Transverse colon (tissue), 4 donors: ENCODE data around the gene ZNF22.

Experiments used
- CTCF ChIP-seq, 5 experiments: fragments of 200-600 bp in 3 of 5; fragments of 450-650 bp in 2 of 5; sonication (generic) in 3 of 5; IDR thresholded peaks; 1 replicate in 2 of 5; 2 replicates in 3 of 5; pipeline ENCODE4 v1.5.1; 2016 to 2017; ENCODE audit warnings: antibody characterized with exemption in 5 of 5, inconsistent platforms in 3 of 5, mild to moderate bottlenecking in 2 of 5, moderate library complexity in 1 of 5
- EP300 ChIP-seq: sonication (generic); formaldehyde crosslinking; IDR thresholded peaks from one replicate; pipeline ENCODE4 v1.6.1; 2017; ENCODE audit warnings: antibody characterized with exemption, low read depth
- POLR2A ChIP-seq: fragments of 450-650 bp; IDR thresholded peaks from one replicate; pipeline ENCODE4 v1.6.1; 2016; ENCODE audit warnings: antibody characterized with exemption, mild to moderate bottlenecking, moderate library complexity
- POLR2AphosphoS5 ChIP-seq, 3 donors: sonication (generic); formaldehyde crosslinking; IDR thresholded peaks; one replicate each; pipeline ENCODE4 v1.6.1; 2016; ENCODE audit warnings: antibody characterized with exemption in 3 of 3

DNA sequence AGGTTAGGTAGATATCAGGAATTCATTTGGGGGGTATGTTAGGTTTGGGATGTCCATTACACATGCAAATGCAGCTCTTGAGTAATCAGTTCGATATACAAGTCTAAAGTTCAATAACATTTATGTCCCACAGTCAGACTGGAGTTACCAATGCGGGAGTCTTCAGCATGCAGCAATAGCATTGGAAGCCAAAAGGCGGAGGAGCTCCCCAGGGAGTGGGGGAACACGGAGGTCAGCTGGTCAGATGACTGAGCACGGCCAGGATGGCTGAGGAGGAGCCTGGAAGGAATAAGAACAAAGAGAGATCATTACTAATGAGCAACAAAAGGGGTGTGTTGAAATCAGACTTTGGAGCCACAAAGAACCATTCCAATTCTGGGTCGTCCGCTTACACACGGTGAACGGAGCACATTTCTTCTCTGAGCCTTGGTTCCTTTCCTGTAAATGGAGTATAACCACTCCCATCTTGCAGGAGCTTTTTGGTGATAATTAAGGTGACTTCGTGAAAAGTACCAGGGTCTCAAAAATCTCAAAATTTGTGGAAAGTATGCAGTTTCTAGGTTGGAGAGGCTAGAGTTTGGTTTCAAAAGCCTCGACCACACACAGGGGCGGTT lies 478 bp upstream of the ZNF22 start:
- TF ChIP-seq POLR2AphosphoS5 (IDR thresholded peaks at IDR 0.05) (peak in 2 of 3 donors; percentile 12 to 25), CTCF (IDR thresholded peaks at IDR 0.05) (peak in 1 of 5 experiments; percentile 25), EP300 (no peak), POLR2A (peak; percentile 8)
